ENCODE results near the gene NR3C2. TPM values are rescaled to one million over a fixed set of nuclear protein-coding genes. Genes with fewer than 3 reads are reported as not detected.

NR3C2 gene
- total and polyA plus RNA-seq, 4 donors: 2.8 to 43.9 (median 11.5) TPM

DNA sequence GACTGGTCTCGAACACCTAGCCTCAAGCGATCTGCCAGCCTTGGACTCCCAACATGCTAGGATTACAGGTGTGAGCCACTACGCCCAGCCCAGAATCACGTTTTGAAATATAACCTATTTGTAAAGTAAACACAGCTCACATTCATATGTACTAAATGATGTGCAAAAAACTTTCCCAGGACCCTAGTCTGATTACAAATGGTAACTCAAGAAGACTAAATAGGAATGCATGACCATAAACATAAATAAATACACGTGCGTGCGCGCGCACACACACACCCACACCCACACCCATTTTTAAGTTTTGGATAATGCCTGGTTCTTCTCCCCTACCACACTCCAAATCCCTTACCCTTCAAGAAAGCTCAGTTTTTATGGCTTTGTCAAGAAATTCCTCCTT is 163.9 kb downstream of the NR3C2 start:
- DNase-seq (no peak), ATAC-seq (ENCODE audit: insufficient read depth, low FRiP score) (no peak)
- WGBS, 2 donors: 94 to 96% methylated on average over 9 of the region's 9 CpGs
- Histone ChIP-seq H3K9ac (ENCODE audit: insufficient read depth in 1 of 2, low read length in 2 of 2) (no peak overlapping the region), H3K4me3 (no peak overlapping the region), H3K27me3 (ENCODE audit: control insufficient read depth in 3 of 3, insufficient read depth in 3 of 3, low read length in 2 of 3) (no peaks in the 10 kb centered on the region), H3K36me3 (ENCODE audit: control insufficient read depth in 4 of 4, insufficient read depth in 4 of 4, low read length in 4 of 4) (no peaks in the 10 kb centered on the region), H3K27ac (ENCODE audit: low read depth in 1 of 2, low read length in 1 of 2) (no peak overlapping the region), H3K9me3 (ENCODE audit: control insufficient read depth in 4 of 4, insufficient read depth in 3 of 4, low read length in 3 of 4) (no peaks in the 10 kb centered on the region), H3K4me1 (ENCODE audit: control insufficient read depth in 5 of 5, insufficient read depth in 5 of 5, low read length in 5 of 5) (peaks cover 0 to 17% (median 11%) of the 10 kb centered on the region in 5 donors)
- TF ChIP-seq CTCF (IDR thresholded peaks at IDR 0.05; ENCODE audit: control extremely low read depth, extremely low read depth): no peak

- Histone ChIP-seq H3K36me3 (ENCODE audit: control insufficient read depth in 4 of 4, insufficient read depth in 4 of 4, low read length in 4 of 4) (no peaks in the 10 kb centered on the region), H3K27ac (ENCODE audit: low read depth in 1 of 2, low read length in 1 of 2) (no peak overlapping the region), H3K4me1 (ENCODE audit: control insufficient read depth in 5 of 5, insufficient read depth in 5 of 5, low read length in 5 of 5) (peaks cover 0 to 13% (median 2%) of the 10 kb centered on the region in 5 donors), H3K9ac (ENCODE audit: insufficient read depth in 1 of 2, low read length in 2 of 2) (no peak overlapping the region), H3K27me3 (ENCODE audit: control insufficient read depth in 3 of 3, insufficient read depth in 3 of 3, low read length in 2 of 3) (no peaks in the 10 kb centered on the region), H3K9me3 (ENCODE audit: control insufficient read depth in 4 of 4, insufficient read depth in 3 of 4, low read length in 3 of 4) (no peaks in the 10 kb centered on the region), H3K4me3 (no peak overlapping the region)
- ATAC-seq (ENCODE audit: insufficient read depth, low FRiP score): no peak
- TF ChIP-seq CTCF (IDR thresholded peaks at IDR 0.05; ENCODE audit: control extremely low read depth, extremely low read depth): no peak
- no peak for DNase-seq
- 75 to 92% methylated on average over 4 of the region's 4 CpGs for WGBS, 2 donors
These were observed 166.9 kb downstream of the NR3C2 start for GRCh38 chr4:148275266-148275665.

- Histone ChIP-seq H3K36me3 (ENCODE audit: control insufficient read depth in 4 of 4, insufficient read depth in 4 of 4, low read length in 4 of 4) (no peaks in the 10 kb centered on the region), H3K27ac (ENCODE audit: low read depth in 1 of 2, low read length in 1 of 2) (no peak overlapping the region), H3K4me3 (no peak overlapping the region), H3K27me3 (ENCODE audit: control insufficient read depth in 3 of 3, insufficient read depth in 3 of 3, low read length in 2 of 3) (no peaks in the 10 kb centered on the region), H3K9me3 (ENCODE audit: control insufficient read depth in 4 of 4, insufficient read depth in 3 of 4, low read length in 3 of 4) (no peaks in the 10 kb centered on the region), H3K9ac (ENCODE audit: insufficient read depth in 1 of 2, low read length in 2 of 2) (no peak overlapping the region), H3K4me1 (ENCODE audit: control insufficient read depth in 5 of 5, insufficient read depth in 5 of 5, low read length in 5 of 5) (peaks cover 0 to 13% (median 2%) of the 10 kb centered on the region in 5 donors)
- ATAC-seq (ENCODE audit: insufficient read depth, low FRiP score) (no peak), DNase-seq (no peak)
- WGBS, 2 donors: 17 to 41% methylated on average over 3 of the region's 3 CpGs
- TF ChIP-seq CTCF (IDR thresholded peaks at IDR 0.05; ENCODE audit: control extremely low read depth, extremely low read depth): no peak
These were observed 168.7 kb downstream of the NR3C2 start for GRCh38 chr4:148273501-148273986.

GRCh38 chr4:148271166-148271565 is 171.0 kb downstream of the NR3C2 start:
- DNase-seq (no peak), ATAC-seq (ENCODE audit: insufficient read depth, low FRiP score) (no peak)
- no peak overlapping the region for H3K27ac ChIP-seq (ENCODE audit: low read depth in 1 of 2, low read length in 1 of 2)
- H3K9ac ChIP-seq (ENCODE audit: insufficient read depth in 1 of 2, low read length in 2 of 2): no peak overlapping the region
- no peaks in the 10 kb centered on the region for H3K9me3 ChIP-seq (ENCODE audit: control insufficient read depth in 4 of 4, insufficient read depth in 3 of 4, low read length in 3 of 4)
- H3K27me3 ChIP-seq (ENCODE audit: control insufficient read depth in 3 of 3, insufficient read depth in 3 of 3, low read length in 2 of 3): no peaks in the 10 kb centered on the region
- no peak overlapping the region for H3K4me3 ChIP-seq
- 85 to 88% methylated on average over 3 of the region's 3 CpGs for WGBS, 2 donors
- no peak for TF ChIP-seq CTCF (IDR thresholded peaks at IDR 0.05; ENCODE audit: control extremely low read depth, extremely low read depth)
- H3K36me3 ChIP-seq (ENCODE audit: control insufficient read depth in 4 of 4, insufficient read depth in 4 of 4, low read length in 4 of 4): no peaks in the 10 kb centered on the region
- peaks cover 0 to 16% (median 2%) of the 10 kb centered on the region in 5 donors for H3K4me1 ChIP-seq (ENCODE audit: control insufficient read depth in 5 of 5, insufficient read depth in 5 of 5, low read length in 5 of 5)

Measured in lung (tissue), 12 donors.